ENCODE measurements around the gene ITPRIP. TPM values are rescaled to one million over a fixed set of nuclear protein-coding genes. Genes with fewer than 3 reads are reported as not detected.

ITPRIP gene
- total and polyA plus RNA-seq, 4 donors = 21.7 to 44.7 (median 29.9) TPM

DNA sequence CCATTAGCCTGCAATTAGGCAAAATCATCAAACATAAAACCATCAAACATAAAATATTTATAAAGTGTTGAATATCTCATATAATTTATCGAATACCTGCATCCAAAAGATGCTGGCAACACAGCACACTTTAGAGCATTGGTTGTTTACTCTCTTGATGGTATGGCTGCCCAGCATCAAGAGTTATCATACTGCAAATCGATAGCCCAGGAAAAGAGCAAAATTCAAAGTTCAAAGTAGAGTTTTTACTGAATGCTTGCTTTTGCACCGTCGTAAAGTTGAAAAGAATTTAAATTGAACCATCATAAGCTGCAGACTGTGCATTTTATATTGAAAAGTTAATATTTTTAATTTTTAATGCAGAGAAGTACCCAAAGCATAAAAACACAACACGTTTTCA is 73.5 kb downstream of the ITPRIP start:
- Histone ChIP-seq H3K9ac (ENCODE audit: insufficient read depth in 1 of 2, low read length in 2 of 2) (no peak overlapping the region), H3K36me3 (ENCODE audit: control insufficient read depth in 4 of 4, insufficient read depth in 4 of 4, low read length in 4 of 4) (peaks cover 16 to 46% (median 30%) of the 10 kb centered on the region in 4 donors), H3K4me1 (ENCODE audit: control insufficient read depth in 5 of 5, insufficient read depth in 5 of 5, low read length in 5 of 5) (peaks cover 0 to 20% (median 4%) of the 10 kb centered on the region in 5 donors), H3K9me3 (ENCODE audit: control insufficient read depth in 4 of 4, insufficient read depth in 3 of 4, low read length in 3 of 4) (no peaks in the 10 kb centered on the region), H3K4me3 (no peak overlapping the region), H3K27ac (ENCODE audit: low read depth in 1 of 2, low read length in 1 of 2) (no peak overlapping the region), H3K27me3 (ENCODE audit: control insufficient read depth in 3 of 3, insufficient read depth in 3 of 3, low read length in 2 of 3) (no peaks in the 10 kb centered on the region)
- WGBS, 2 donors = 95 to 98% methylated on average over 5 of the region's 5 CpGs
- TF ChIP-seq, protein P1, sequence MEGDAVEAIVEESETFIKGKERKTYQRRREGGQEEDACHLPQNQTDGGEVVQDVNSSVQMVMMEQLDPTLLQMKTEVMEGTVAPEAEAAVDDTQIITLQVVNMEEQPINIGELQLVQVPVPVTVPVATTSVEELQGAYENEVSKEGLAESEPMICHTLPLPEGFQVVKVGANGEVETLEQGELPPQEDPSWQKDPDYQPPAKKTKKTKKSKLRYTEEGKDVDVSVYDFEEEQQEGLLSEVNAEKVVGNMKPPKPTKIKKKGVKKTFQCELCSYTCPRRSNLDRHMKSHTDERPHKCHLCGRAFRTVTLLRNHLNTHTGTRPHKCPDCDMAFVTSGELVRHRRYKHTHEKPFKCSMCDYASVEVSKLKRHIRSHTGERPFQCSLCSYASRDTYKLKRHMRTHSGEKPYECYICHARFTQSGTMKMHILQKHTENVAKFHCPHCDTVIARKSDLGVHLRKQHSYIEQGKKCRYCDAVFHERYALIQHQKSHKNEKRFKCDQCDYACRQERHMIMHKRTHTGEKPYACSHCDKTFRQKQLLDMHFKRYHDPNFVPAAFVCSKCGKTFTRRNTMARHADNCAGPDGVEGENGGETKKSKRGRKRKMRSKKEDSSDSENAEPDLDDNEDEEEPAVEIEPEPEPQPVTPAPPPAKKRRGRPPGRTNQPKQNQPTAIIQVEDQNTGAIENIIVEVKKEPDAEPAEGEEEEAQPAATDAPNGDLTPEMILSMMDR (IDR thresholded peaks at IDR 0.05; ENCODE audit: control extremely low read depth, extremely low read depth) = no peak
- no peak for DNase-seq
- no peak for ATAC-seq (ENCODE audit: insufficient read depth, low FRiP score)

DNA sequence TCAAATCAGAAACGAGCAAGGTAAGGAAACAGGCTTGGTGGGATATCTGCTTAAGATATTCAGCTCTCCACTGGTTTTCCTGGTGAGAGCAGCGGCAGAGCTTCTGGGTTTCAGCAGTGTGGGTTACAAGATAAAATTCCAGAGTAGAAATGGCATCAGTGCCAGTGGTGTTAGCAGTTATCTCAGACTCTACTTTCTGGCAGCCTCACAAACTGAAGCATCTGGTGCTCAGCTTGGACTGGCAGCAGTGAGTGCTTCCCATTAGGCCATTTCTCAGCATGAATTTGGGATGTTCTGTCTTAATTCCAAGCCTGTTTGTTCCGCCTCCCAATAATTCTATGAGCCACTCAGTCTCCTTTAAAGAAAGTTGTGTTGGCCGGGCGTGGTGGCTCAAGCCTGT is 76.2 kb downstream of the ITPRIP start:
- DNase-seq (no peak), ATAC-seq (ENCODE audit: insufficient read depth, low FRiP score) (no peak)
- Histone ChIP-seq H3K4me3 (no peak overlapping the region), H3K9me3 (ENCODE audit: control insufficient read depth in 4 of 4, insufficient read depth in 3 of 4, low read length in 3 of 4) (no peaks in the 10 kb centered on the region), H3K27ac (ENCODE audit: low read depth in 1 of 2, low read length in 1 of 2) (peak overlapping the region in 1 of 2 donors; percentile 80), H3K36me3 (ENCODE audit: control insufficient read depth in 4 of 4, insufficient read depth in 4 of 4, low read length in 4 of 4) (peaks cover 19 to 61% (median 29%) of the 10 kb centered on the region in 4 donors), H3K27me3 (ENCODE audit: control insufficient read depth in 3 of 3, insufficient read depth in 3 of 3, low read length in 2 of 3) (no peaks in the 10 kb centered on the region), H3K4me1 (ENCODE audit: control insufficient read depth in 5 of 5, insufficient read depth in 5 of 5, low read length in 5 of 5) (peaks cover 0 to 30% (median under 1%) of the 10 kb centered on the region in 5 donors), H3K9ac (ENCODE audit: insufficient read depth in 1 of 2, low read length in 2 of 2) (no peak overlapping the region)
- TF ChIP-seq, protein P1 (IDR thresholded peaks at IDR 0.05; ENCODE audit: control extremely low read depth, extremely low read depth) = no peak
- WGBS, 2 donors = 88 to 89% methylated on average over 5 of the region's 5 CpGs

DNA sequence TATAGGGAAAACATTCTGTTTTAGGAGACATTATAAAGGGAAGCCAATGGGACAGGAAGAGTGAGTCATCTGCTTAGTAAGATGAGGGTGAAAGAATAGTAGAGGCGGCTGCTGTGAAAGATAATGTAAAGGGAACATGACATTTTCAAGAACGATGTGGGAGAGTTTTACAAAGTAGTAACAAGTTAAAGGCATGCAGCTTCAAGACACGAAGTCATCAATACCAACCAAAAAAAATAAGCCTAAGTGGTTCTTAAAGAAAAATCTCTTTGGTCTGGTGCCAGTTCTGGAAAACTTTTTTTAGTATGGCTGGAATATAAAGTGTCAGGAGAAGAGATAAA is 77.5 kb downstream of the ITPRIP start:
- ATAC-seq (ENCODE audit: insufficient read depth, low FRiP score) = no peak
- Histone ChIP-seq H3K27ac (ENCODE audit: low read depth in 1 of 2, low read length in 1 of 2) (peak overlapping the region in 1 of 2 donors; percentile 80), H3K9me3 (ENCODE audit: control insufficient read depth in 4 of 4, insufficient read depth in 3 of 4, low read length in 3 of 4) (no peaks in the 10 kb centered on the region), H3K9ac (ENCODE audit: insufficient read depth in 1 of 2, low read length in 2 of 2) (no peak overlapping the region), H3K4me1 (ENCODE audit: control insufficient read depth in 5 of 5, insufficient read depth in 5 of 5, low read length in 5 of 5) (peaks cover 0 to 36% (median 10%) of the 10 kb centered on the region in 5 donors), H3K4me3 (no peak overlapping the region), H3K27me3 (ENCODE audit: control insufficient read depth in 3 of 3, insufficient read depth in 3 of 3, low read length in 2 of 3) (no peaks in the 10 kb centered on the region), H3K36me3 (ENCODE audit: control insufficient read depth in 4 of 4, insufficient read depth in 4 of 4, low read length in 4 of 4) (peaks cover 19 to 51% (median 24%) of the 10 kb centered on the region in 4 donors)
- 20 to 22% methylated on average over 3 of the region's 3 CpGs for WGBS, 2 donors
- no peak for DNase-seq
- TF ChIP-seq, protein P1 (IDR thresholded peaks at IDR 0.05; ENCODE audit: control extremely low read depth, extremely low read depth) = no peak
